ENCODE measurements around the gene ATP10D. TPM values are rescaled to one million over a fixed set of nuclear protein-coding genes. Genes with fewer than 3 reads are reported as not detected.

The ATP10D gene
- polyA plus RNA-seq, 1 of the 3 experiments (the other 2 are of a cell fraction): 7.9 TPM

DNA sequence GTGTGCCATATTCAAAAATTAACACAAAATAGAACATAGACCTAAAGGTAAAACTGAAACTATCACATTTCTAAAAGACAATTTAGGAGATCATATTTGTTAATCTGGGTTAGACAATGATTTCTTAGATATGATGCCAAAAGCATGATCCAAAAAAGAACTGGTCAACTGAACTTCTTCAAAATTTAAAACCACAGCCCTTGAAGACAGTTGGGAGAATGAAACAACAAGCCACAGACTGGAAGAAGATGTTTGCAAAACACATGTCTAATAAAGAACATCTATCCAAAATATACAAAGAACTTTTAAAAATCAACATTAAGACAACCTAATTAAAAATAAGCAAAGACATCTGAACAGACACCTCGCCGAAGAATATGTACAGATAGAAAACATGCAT, 41.0 kb upstream of the ATP10D start:
- Histone ChIP-seq H3K9ac (no peak overlapping the region), H3K4me2 (no peak overlapping the region), H3K27ac (ENCODE audit: low read depth in 2 of 2, low read length in 1 of 2) (no peak overlapping the region), H3K9me2 (no peaks in the 10 kb centered on the region), H3K79me2 (ENCODE audit: insufficient read depth) (no peaks in the 10 kb centered on the region), H3K4me3 (ENCODE audit: low read depth in 2 of 2, low read length in 1 of 2) (no peak overlapping the region), H3K4me1 (ENCODE audit: control insufficient read depth in 1 of 2, insufficient read depth in 2 of 2, low read depth in 1 of 2, low read length in 1 of 2) (no peaks in the 10 kb centered on the region), H2AFZ (ENCODE audit: low read depth) (no peak overlapping the region), H3K27me3 (ENCODE audit: insufficient read depth) (no peaks in the 10 kb centered on the region), H3F3A (replicated peaks; ENCODE audit: insufficient read depth) (no peaks in the 10 kb centered on the region), H3K36me3 (replicated peaks in 1 of 2; ENCODE audit: control insufficient read depth in 1 of 2, insufficient read depth in 2 of 2, low read length in 1 of 2) (no peaks in the 10 kb centered on the region), H3K9me3 (no peaks in the 10 kb centered on the region), H4K20me1 (ENCODE audit: insufficient read depth) (no peaks in the 10 kb centered on the region)
- DNase-seq: no peak
- ChIA-PET CTCF (no interaction called here), POLR2A (no interaction called here)
- no peak for TF ChIP-seq RXRA (IDR thresholded peaks at IDR 0.05; ENCODE audit: borderline replicate concordance, low read depth)
- no peak for TF ChIP-seq JUND (IDR thresholded peaks at IDR 0.05)
- TF ChIP-seq NFIC (IDR thresholded peaks at IDR 0.05; ENCODE audit: borderline replicate concordance): no peak
- TF ChIP-seq YY1 (IDR thresholded peaks at IDR 0.05; ENCODE audit: low read depth): no peak
- no peak for TF ChIP-seq GABPA (IDR thresholded peaks at IDR 0.05; ENCODE audit: low read depth)
- no peak for TF ChIP-seq RAD21 (IDR thresholded peaks at IDR 0.05; ENCODE audit: low read length)
- no peak for TF ChIP-seq FOXM1 (IDR thresholded peaks at IDR 0.05; ENCODE audit: low read depth)
- TF ChIP-seq, protein P1, sequence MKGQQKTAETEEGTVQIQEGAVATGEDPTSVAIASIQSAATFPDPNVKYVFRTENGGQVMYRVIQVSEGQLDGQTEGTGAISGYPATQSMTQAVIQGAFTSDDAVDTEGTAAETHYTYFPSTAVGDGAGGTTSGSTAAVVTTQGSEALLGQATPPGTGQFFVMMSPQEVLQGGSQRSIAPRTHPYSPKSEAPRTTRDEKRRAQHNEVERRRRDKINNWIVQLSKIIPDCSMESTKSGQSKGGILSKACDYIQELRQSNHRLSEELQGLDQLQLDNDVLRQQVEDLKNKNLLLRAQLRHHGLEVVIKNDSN (IDR thresholded peaks at IDR 0.05; ENCODE audit: borderline replicate concordance, low read depth): no peak
- no peak for TF ChIP-seq NRF1 (IDR thresholded peaks at IDR 0.05; ENCODE audit: low read depth, low read length)
- 99% methylated on average over 2 of the region's 2 CpGs for WGBS (ENCODE audit: low lambda C conversion rate)

DNA sequence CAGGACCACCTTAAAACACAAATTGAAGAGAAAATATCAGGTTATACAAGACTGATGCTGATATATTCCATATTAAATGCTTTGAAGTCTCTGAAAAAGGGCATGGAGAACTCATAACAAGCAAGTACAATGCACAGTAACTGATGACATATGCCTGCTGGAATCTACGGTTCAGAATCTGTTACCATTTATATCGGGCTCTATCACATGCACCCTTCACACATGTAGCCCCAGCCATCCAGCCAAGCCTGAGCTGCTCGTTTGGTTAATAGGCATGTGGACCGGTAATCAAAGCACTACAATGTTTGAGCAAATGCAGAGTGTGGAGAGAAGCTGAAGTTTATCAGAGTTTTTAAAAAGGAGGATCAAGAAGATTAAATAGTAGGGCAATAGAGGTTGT, 33.4 kb upstream of the ATP10D start:
- WGBS (ENCODE audit: low lambda C conversion rate): 88% methylated on average over 4 of the region's 4 CpGs
- Histone ChIP-seq H3K4me2 (no peak overlapping the region), H3K79me2 (ENCODE audit: insufficient read depth) (no peaks in the 10 kb centered on the region), H3K4me1 (ENCODE audit: control insufficient read depth in 1 of 2, insufficient read depth in 2 of 2, low read depth in 1 of 2, low read length in 1 of 2) (no peaks in the 10 kb centered on the region), H4K20me1 (ENCODE audit: insufficient read depth) (no peaks in the 10 kb centered on the region), H3K27me3 (ENCODE audit: insufficient read depth) (no peaks in the 10 kb centered on the region), H3K9ac (no peak overlapping the region), H3K4me3 (ENCODE audit: low read depth in 2 of 2, low read length in 1 of 2) (no peak overlapping the region), H3K9me3 (no peaks in the 10 kb centered on the region), H3K27ac (ENCODE audit: low read depth in 2 of 2, low read length in 1 of 2) (no peak overlapping the region), H3K36me3 (replicated peaks in 1 of 2; ENCODE audit: control insufficient read depth in 1 of 2, insufficient read depth in 2 of 2, low read length in 1 of 2) (peaks cover 43 to 48% of the 10 kb centered on the region in 2 experiments), H3K9me2 (no peaks in the 10 kb centered on the region), H3F3A (replicated peaks; ENCODE audit: insufficient read depth) (no peaks in the 10 kb centered on the region), H2AFZ (ENCODE audit: low read depth) (no peak overlapping the region)
- no peak for DNase-seq
- TF ChIP-seq SMC3 (IDR thresholded peaks at IDR 0.05; ENCODE audit: low read depth, low read length): no peak
- no peak for TF ChIP-seq FOXM1 (IDR thresholded peaks at IDR 0.05; ENCODE audit: low read depth)
- CTCF ChIA-PET: interaction anchor here (1.9 kb wide), 1 partner anchor 10 kb away, joined by 5 read pairs; no protein-coding TSS in a partner anchor
- POLR2A ChIA-PET: no interaction called here

DNA sequence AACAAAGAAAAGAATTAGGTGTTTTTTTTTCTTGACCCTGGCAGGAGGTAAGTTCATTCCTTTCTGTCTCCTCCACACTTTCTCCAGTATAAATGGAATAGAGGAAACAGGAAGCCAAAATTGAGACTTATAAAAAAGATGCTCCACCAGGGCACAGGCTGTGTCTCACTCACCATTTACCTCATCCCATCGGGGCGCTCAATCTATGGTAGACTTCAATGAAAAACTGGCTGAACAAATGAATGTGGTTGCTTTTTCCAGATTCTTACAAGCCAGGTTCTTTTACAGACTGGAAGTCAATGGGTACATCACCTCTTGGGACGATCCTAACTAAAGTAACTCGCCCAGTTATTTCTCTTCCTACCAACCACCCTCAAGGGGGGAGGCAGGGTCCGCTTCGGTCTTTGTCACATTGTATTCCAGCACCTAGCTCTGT, 22.3 kb upstream of the ATP10D start:
- H3K4me1 ChIP-seq (ENCODE audit: control insufficient read depth in 1 of 2, insufficient read depth in 2 of 2, low read depth in 1 of 2, low read length in 1 of 2): peaks cover 0 to 5% of the 10 kb centered on the region in 2 experiments; a peak in 2 of 4 replicates
- H3K4me2 ChIP-seq: peak overlapping the region; percentile 91
- ChIA-PET POLR2A (interaction anchor here (0.7 to 1.5 kb wide), 6 partner anchors 18 to 133 kb away, joined by 3 to 12 read pairs (median 3); partner anchors contain the start of gene ATP10D), CTCF (interaction anchor here (0.6 to 1.6 kb wide), 8 partner anchors 9 to 408 kb away, joined by 3 to 6 read pairs (median 4); partner anchors contain the start of gene ATP10D)
- H3K9ac ChIP-seq: peak overlapping the region; percentile 84
- peak overlapping the region; percentile 96 for H2AFZ ChIP-seq (ENCODE audit: low read depth)
- H3K79me2 ChIP-seq (ENCODE audit: insufficient read depth): peaks cover 24% of the 10 kb centered on the region
- DNase-seq: peak; percentile 12
- peaks cover 18 to 21% of the 10 kb centered on the region in 2 experiments for H3K36me3 ChIP-seq (replicated peaks in 1 of 2; ENCODE audit: control insufficient read depth in 1 of 2, insufficient read depth in 2 of 2, low read length in 1 of 2)
- peak overlapping the region; percentile 89 to 95 for H3K4me3 ChIP-seq (ENCODE audit: low read depth in 2 of 2, low read length in 1 of 2)
- H3F3A ChIP-seq (replicated peaks; ENCODE audit: insufficient read depth): no peaks in the 10 kb centered on the region
- H3K27ac ChIP-seq (ENCODE audit: low read depth in 2 of 2, low read length in 1 of 2): peak overlapping the region; percentile 71 to 94
- no peaks in the 10 kb centered on the region for H3K9me3 ChIP-seq
- no peaks in the 10 kb centered on the region for H3K9me2 ChIP-seq
- WGBS (ENCODE audit: low lambda C conversion rate): 6% methylated on average over 6 of the region's 6 CpGs
- TF ChIP-seq MEF2A (IDR thresholded peaks at IDR 0.05; ENCODE audit: borderline replicate concordance, low read depth) (no peak), EZH2phosphoT487 (IDR thresholded peaks at IDR 0.05; ENCODE audit: borderline replicate concordance, low read depth) (no peak), GATA2 (CRISPR knock-in tag; IDR thresholded peaks at IDR 0.05) (no peak), RFX5 (IDR thresholded peaks at IDR 0.05; ENCODE audit: low read length) (no peak), EP300 (IDR thresholded peaks at IDR 0.05; ENCODE audit: borderline replicate concordance in 1 of 2, low read depth in 1 of 2, low read length in 1 of 2) (no peak), SMC3 (IDR thresholded peaks at IDR 0.05; ENCODE audit: low read depth, low read length) (no peak), YY1 (IDR thresholded peaks at IDR 0.05; ENCODE audit: low read depth) (no peak)
- TF ChIP-seq, protein P2, sequence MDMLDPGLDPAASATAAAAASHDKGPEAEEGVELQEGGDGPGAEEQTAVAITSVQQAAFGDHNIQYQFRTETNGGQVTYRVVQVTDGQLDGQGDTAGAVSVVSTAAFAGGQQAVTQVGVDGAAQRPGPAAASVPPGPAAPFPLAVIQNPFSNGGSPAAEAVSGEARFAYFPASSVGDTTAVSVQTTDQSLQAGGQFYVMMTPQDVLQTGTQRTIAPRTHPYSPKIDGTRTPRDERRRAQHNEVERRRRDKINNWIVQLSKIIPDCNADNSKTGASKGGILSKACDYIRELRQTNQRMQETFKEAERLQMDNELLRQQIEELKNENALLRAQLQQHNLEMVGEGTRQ (IDR thresholded peaks at IDR 0.05; ENCODE audit: borderline replicate concordance, low read depth, low read length): no peak
- no peaks in the 10 kb centered on the region for H3K27me3 ChIP-seq (ENCODE audit: insufficient read depth)
- H4K20me1 ChIP-seq (ENCODE audit: insufficient read depth): no peaks in the 10 kb centered on the region
